ENCODE measurements around the gene TRAPPC3L. TPM values are rescaled to one million over a fixed set of nuclear protein-coding genes. Genes with fewer than 3 reads are reported as not detected.

TRAPPC3L gene
- total RNA-seq, 1 experiment from 2014 or later, result not detected

DNA sequence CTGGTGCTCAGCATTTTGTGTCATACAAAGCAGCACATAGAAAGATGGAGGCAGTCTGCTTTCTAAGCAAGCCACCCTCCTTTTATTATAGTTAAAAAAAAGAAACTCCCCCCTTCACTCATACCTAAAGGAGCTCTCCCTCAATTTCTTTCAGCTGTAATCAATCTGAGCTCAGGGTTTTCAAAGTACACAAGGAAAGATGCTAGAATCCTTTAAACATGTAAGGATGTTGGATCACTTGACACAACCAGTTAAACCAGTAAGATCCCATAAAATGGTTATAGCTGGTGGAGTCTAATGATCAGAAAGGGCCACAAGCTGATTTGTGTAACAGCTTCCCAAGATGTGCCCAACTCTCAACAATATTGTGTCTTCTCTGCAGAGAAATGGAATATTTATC lies 8.0 kb upstream of the TRAPPC3L start, which contains the start of gene CALHM4:
CALHM4 (plus strand) TSS at position 301 of the 400 bp plus-strand sequence; CDS start at position 344, 43 bp downstream.
- TF ChIP-seq, protein P1, sequence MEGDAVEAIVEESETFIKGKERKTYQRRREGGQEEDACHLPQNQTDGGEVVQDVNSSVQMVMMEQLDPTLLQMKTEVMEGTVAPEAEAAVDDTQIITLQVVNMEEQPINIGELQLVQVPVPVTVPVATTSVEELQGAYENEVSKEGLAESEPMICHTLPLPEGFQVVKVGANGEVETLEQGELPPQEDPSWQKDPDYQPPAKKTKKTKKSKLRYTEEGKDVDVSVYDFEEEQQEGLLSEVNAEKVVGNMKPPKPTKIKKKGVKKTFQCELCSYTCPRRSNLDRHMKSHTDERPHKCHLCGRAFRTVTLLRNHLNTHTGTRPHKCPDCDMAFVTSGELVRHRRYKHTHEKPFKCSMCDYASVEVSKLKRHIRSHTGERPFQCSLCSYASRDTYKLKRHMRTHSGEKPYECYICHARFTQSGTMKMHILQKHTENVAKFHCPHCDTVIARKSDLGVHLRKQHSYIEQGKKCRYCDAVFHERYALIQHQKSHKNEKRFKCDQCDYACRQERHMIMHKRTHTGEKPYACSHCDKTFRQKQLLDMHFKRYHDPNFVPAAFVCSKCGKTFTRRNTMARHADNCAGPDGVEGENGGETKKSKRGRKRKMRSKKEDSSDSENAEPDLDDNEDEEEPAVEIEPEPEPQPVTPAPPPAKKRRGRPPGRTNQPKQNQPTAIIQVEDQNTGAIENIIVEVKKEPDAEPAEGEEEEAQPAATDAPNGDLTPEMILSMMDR (IDR thresholded peaks at IDR 0.05; ENCODE audit: insufficient read depth in 1 of 2, low read depth in 1 of 2, low read length in 1 of 2, severe bottlenecking in 1 of 2, unreplicated experiment in 1 of 2), result no peak
- Histone ChIP-seq H3K4me3 (ENCODE audit: low read depth, low read length) (no peak within 1 kb of the TSS), H3K27me3 (replicated peaks; ENCODE audit: control insufficient read depth, insufficient read depth, low read length) (no peaks in the 10 kb centered on the region), H3K36me3 (ENCODE audit: control insufficient read depth, insufficient read depth, low read length) (no peaks in the 10 kb centered on the region), H3K9me3 (no peaks in the 10 kb centered on the region), H3K4me1 (no peaks in the 10 kb centered on the region)
- Mint-ChIP-seq H3K9me3 (ENCODE audit: unreplicated experiment) (no peaks in the 10 kb centered on the region), H3K27me3 (ENCODE audit: insufficient read depth, unreplicated experiment) (no peaks in the 10 kb centered on the region), H3K4me3 (ENCODE audit: unreplicated experiment) (no peak within 1 kb of the TSS), H3K36me3 (ENCODE audit: insufficient read depth, unreplicated experiment) (no peaks in the 10 kb centered on the region), H3K27ac (ENCODE audit: unreplicated experiment) (no peak within 1 kb of the TSS), H3K4me1 (ENCODE audit: low read depth, unreplicated experiment) (peaks cover 17% of the 10 kb centered on the region)
- intact Hi-C loops (cut with micrococcal nuclease; ENCODE audit: unreplicated experiment), result no loop called here
- CTCF ChIA-PET, result interaction anchor here (1.2 kb wide), 1 partner anchor 18 kb away, joined by 4 read pairs; no protein-coding TSS in a partner anchor
- POLR2A ChIA-PET, result no interaction called here
- no peak for DNase-seq
- no TSS peak for BruUV-seq (replicated peaks)

DNA sequence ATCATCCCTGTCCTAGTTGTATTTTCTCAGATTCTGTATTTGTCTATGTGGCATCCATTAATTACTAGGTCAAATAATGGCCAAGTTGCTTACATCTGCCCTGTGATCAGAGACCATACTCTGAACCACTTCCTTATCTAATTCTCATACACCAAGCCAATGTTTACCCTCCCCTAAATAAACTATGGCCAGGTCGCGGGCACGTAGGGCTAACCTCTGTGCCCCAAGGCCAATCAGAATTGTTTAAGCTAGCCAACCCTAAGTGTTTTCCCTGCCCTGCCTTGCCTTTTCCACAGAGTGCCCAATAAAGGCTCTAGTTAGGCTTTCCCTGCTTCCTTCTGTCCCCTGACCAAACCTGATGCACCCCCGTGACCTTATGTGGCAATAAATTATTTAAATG lies 5.3 kb upstream of the TRAPPC3L start:
- no TSS peak for BruUV-seq (replicated peaks)
- intact Hi-C loops (cut with micrococcal nuclease; ENCODE audit: unreplicated experiment), result no loop called here
- Histone ChIP-seq H3K4me1 (no peaks in the 10 kb centered on the region), H3K27me3 (replicated peaks; ENCODE audit: control insufficient read depth, insufficient read depth, low read length) (no peaks in the 10 kb centered on the region), H3K4me3 (ENCODE audit: low read depth, low read length) (no peak overlapping the region), H3K36me3 (ENCODE audit: control insufficient read depth, insufficient read depth, low read length) (no peaks in the 10 kb centered on the region), H3K9me3 (no peaks in the 10 kb centered on the region)
- Mint-ChIP-seq H3K9me3 (ENCODE audit: unreplicated experiment) (no peaks in the 10 kb centered on the region), H3K4me3 (ENCODE audit: unreplicated experiment) (no peak overlapping the region), H3K36me3 (ENCODE audit: insufficient read depth, unreplicated experiment) (no peaks in the 10 kb centered on the region), H3K27ac (ENCODE audit: unreplicated experiment) (no peak overlapping the region), H3K27me3 (ENCODE audit: insufficient read depth, unreplicated experiment) (no peaks in the 10 kb centered on the region), H3K4me1 (ENCODE audit: low read depth, unreplicated experiment) (peaks cover 11% of the 10 kb centered on the region)
- ChIA-PET POLR2A (no interaction called here), CTCF (interaction anchor here (0.8 kb wide), 1 partner anchor 39 kb away, joined by 4 read pairs; the partner anchor contains the start of gene CALHM5)
- TF ChIP-seq, protein P1 (IDR thresholded peaks at IDR 0.05; ENCODE audit: insufficient read depth in 1 of 2, low read depth in 1 of 2, low read length in 1 of 2, severe bottlenecking in 1 of 2, unreplicated experiment in 1 of 2), result no peak
- no peak for DNase-seq

DNA sequence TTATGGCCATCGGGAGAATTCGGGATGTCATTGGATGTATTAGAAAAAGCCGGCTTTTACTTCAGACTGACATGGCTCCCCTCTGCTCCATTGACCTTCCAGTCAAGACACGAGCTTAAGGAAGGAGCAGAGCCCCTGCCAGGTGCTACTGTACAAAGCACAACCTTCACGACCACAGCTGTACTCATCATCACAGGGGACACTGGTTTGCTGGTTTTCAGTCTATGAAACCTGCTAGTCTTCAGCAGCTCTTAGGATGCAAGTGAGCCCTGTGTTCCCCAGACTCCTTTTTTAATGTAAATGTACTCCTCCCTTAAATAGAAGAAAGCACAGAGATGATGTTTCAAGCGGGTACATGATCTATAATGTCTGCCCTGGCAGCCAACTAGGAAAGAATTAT lies 1.9 kb upstream of the TRAPPC3L start:
- TF ChIP-seq, protein P1 (IDR thresholded peaks at IDR 0.05; ENCODE audit: insufficient read depth in 1 of 2, low read depth in 1 of 2, low read length in 1 of 2, severe bottlenecking in 1 of 2, unreplicated experiment in 1 of 2), result no peak
- DNase-seq, result no peak
- Histone ChIP-seq H3K4me3 (ENCODE audit: low read depth, low read length) (no peak overlapping the region), H3K4me1 (no peaks in the 10 kb centered on the region), H3K9me3 (no peaks in the 10 kb centered on the region), H3K36me3 (ENCODE audit: control insufficient read depth, insufficient read depth, low read length) (no peaks in the 10 kb centered on the region), H3K27me3 (replicated peaks; ENCODE audit: control insufficient read depth, insufficient read depth, low read length) (no peaks in the 10 kb centered on the region)
- no peak overlapping the region for H3K4me3 Mint-ChIP-seq (ENCODE audit: unreplicated experiment)
- no peaks in the 10 kb centered on the region for H3K9me3 Mint-ChIP-seq (ENCODE audit: unreplicated experiment)
- H3K27me3 Mint-ChIP-seq (ENCODE audit: insufficient read depth, unreplicated experiment), result no peaks in the 10 kb centered on the region
- H3K27ac Mint-ChIP-seq (ENCODE audit: unreplicated experiment), result no peak overlapping the region
- CTCF ChIA-PET, result no interaction called here
- BruUV-seq (replicated peaks), result no TSS peak
- POLR2A ChIA-PET, result no interaction called here
- H3K4me1 Mint-ChIP-seq (ENCODE audit: low read depth, unreplicated experiment), result peaks cover 11% of the 10 kb centered on the region
- H3K36me3 Mint-ChIP-seq (ENCODE audit: insufficient read depth, unreplicated experiment), result no peaks in the 10 kb centered on the region
- intact Hi-C loops (cut with micrococcal nuclease; ENCODE audit: unreplicated experiment), result no loop called here
